NCI-H2107 (cell line): Measurements from ENCODE around the gene STAT4.
A peak's percentile ranks its signal among the peaks of the same experiment; 100 is the strongest.

ENCODE experiments used
- DNase-seq: peaks from one replicate; lab custom pipeline; 2025; lab: John Stamatoyannopoulos, UW

Gene STAT4

GRCh38 chr2:191043438-191043837 is 107.4 kb downstream of the STAT4 start:
- DNase-seq = no peak

GRCh38 chr2:191041418-191042161 is 109.2 kb downstream of the STAT4 start:
- DNase-seq = no peak

DNA sequence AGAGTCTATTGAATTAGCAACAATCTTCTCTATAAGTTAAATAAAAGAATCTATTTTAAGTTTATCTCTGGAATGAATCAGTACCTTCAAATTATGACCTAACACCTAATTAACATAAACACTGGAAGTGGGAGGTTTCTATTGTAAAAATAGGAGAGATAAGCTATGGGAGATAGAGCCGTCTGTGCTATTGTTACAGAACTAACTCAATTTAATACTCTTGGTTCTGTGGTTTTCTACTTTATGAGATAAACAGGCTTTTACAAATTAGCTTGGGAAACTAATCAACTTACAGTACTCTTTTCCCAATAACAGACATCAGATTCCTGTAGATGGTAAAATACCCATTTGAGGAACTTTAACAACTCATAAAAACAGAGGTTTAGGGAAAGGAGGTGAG is 111.2 kb downstream of the STAT4 start:
- DNase-seq = no peak

DNA sequence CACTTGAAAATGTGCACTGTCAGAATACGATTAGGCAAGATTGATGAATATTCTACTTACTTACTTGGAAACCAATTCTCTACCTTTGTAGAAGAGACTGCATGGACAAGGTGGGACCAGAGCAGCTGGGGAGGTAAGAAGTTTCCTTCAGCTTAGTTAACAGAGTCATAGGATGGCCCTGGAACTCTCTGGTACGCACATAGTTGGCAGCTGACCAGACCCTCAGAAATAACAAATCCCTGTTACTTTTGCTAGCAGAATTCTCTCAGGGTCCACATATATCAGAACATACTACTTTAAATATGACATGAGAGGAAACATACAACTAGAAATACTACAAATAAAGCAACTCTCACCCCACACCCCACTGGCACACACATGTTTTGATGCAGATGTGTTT is 112.1 kb downstream of the STAT4 start:
- DNase-seq = no peak

- DNase-seq = no peak
Measured at GRCh38 chr2:191038241-191038725, 112.5 kb downstream of the STAT4 start.

- DNase-seq = no peak
Measured at GRCh38 chr2:191037351-191037750, 113.4 kb downstream of the STAT4 start.

DNA sequence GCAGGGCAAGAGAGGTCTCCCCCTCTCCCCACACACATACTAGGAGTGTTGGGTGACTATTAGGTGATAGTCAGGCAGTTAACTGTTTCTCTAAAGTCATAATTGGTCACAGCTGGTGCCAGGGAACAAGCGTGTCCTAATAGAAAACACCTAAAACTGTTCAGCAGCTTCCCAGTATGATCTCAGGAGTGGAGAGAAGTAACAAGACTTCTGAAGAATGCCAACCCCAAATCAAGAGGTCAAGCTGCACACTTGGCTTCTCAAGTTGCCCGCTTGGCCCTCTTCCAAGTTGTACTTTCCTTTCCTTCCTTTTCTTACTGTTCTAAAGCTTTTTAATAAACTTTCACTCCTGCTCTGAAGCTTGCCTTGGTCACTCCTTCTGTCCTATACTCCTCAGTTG is 114.4 kb downstream of the STAT4 start:
- DNase-seq = no peak

- no peak for DNase-seq
Measured at GRCh38 chr2:191032588-191033429, 118.0 kb downstream of the STAT4 start.

DNA sequence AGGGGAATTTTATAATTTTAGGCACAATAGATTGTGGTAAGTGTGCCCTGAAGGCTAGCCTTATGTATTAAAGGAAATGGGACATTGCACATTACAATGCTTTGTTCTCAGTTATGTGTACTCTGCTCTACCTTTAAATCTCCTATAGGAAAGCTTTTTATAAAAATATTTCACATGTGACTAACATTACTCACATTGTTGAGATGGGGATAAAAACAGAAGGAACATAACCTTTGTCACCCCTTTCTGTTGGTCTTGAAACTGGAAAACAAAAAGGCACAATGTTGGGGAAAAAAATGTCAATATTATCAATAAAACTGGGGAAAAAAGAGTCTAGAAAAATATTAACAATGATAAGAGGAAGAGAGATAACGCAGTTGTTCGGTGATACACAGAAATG is 119.5 kb downstream of the STAT4 start:
- no peak for DNase-seq

- DNase-seq = no peak
Measured at GRCh38 chr2:191030521-191031154, 120.2 kb downstream of the STAT4 start.

DNA sequence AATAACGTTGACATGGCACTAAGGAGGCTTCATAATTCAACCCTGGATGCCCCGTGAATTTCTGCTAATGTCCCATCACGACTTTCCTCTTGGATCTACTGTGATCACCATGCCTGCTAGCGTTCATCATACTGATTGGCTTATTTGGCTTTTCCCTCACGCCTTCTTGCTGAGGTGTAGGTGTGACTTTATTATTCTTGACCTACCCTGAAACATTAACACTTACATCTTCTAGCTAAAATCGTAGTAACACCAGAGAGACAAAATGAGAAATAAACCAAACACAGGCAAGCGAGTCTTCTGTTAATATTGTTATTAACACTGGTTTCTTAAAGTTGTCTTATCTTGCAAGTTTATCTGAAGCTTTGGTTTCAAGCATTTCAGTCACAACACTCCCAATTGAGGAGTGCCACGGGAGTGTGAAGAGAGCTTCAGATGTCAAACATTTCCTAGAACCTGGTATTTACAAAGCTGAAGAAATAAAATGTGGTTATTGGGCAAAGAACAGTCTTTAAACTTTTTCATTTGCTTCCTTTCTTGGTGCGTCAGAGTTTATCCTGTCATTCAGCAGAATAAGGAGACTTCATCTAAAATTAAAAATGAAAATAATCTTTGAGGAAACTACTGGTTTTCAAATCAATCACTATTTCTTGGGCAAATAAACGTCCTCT is 121.4 kb downstream of the STAT4 start:
- no peak for DNase-seq

DNA sequence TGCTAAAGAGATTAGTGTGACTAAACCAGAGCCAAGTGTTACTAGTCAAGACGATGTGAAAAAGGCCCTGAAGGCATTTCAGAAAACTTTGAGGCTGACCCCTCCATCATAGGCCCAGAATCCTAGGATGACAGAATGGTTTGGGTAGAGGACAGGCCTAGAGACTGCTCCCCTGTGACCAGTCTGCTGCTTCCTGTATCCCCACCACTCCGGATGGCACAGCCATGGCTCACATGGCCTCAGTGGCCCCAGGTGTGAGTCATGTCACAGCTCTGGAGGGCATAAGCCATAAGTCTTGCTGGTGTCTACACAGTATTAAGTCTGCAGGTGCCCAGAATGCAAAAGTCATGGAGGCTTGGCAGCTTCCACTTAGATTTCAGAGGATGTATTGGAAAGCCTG is 124.4 kb downstream of the STAT4 start:
- no peak for DNase-seq

- DNase-seq = no peak
Measured at GRCh38 chr2:191025135-191025534, 125.7 kb downstream of the STAT4 start.

DNA sequence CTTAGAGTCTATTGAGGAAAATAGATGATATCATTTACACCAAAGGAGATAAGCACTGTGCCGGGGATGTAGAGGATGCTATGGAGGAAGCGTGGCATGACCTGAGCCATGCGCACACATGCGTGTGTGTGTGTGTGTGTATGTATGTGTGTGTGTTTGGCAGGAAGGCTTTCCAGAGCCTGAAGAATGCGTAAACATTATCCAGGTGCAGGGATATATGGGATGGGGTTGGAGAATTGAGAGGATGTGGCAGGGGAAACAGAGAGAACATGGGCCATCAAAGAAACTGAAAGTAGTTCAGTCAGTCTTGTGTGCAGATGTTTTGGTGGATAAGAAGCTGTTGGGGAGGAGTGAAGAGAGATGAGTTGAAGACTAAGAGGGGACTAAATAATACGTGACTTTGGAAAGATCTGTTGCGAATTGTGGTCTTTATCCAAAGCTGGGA is 127.5 kb downstream of the STAT4 start:
- no peak for DNase-seq

DNA sequence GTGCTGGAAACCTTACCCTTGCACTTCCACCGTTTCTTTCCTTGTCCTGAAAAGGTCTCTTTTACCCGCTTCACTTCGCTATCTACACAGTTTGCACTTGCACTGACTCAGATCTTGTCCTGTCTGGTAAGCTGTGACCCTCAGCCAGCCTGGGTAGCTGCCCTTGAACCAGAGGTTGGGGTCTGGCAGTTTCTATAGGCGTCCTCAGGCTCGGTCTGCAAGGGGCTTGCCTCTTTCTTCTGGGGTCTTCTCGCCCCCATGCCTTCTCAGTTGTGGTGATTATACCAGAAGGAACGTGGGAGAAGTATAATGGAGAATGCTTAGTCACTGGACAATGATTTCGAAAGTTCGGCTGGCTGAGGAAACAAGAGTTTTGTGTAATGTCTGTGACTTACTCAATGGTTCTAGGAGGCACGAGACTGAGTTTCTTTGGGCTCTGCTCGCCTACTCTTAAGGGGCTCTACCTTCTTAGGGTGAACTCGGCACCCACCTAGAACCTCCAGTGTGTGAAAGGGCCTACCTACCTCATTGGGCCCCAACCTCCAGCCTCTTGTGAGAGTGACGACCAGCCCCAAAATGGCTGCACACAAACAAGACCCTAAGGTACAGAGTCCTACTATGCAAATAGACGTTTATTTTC is 129.9 kb downstream of the STAT4 start:
- DNase-seq = no peak

DNA sequence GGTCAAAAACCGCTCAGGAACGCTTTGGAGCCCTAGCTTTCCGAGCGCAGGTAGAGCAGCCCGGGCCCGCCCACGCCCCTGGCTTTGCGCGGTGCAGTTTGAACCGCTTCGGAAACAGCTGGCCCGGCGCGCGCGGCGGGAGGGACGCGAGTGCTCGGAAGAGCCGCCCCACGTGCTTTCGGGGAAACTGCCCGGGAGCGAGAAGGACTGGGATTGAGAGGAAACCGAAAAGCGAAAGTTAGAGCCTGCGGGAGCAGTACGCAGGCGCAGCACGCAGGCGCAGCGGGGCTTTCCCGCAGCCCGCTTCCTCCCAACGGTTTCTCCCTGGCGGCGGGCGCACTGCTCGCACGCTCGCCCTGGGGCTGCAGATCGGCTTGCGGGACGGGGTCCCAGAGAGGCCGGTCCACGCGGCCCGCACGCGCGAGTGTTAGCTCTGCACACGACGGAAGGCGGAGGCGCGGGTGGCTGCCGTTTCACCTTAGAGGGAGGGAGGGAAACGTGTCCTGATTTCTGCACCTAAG is 130.5 kb downstream of the STAT4 start:
- DNase-seq = peak; percentile 88

DNA sequence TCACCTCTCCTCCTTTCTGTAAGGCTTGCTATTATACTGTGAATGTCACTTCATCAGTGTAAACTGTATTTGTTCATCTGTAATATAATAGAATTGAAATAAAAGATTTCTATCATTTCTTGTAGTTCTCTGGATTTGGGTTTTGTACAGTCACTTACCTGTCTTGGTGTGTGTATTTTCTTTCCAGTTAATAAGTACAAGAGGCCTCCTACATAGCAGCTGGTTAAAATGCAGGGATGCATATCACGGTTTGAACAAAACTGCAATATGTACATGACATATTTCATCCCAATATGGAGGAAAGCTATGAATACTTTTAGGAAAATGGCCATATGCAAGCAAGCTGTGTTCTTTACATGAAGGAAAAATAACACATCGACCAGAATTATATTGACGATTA is 131.4 kb downstream of the STAT4 start:
- no peak for DNase-seq

DNA sequence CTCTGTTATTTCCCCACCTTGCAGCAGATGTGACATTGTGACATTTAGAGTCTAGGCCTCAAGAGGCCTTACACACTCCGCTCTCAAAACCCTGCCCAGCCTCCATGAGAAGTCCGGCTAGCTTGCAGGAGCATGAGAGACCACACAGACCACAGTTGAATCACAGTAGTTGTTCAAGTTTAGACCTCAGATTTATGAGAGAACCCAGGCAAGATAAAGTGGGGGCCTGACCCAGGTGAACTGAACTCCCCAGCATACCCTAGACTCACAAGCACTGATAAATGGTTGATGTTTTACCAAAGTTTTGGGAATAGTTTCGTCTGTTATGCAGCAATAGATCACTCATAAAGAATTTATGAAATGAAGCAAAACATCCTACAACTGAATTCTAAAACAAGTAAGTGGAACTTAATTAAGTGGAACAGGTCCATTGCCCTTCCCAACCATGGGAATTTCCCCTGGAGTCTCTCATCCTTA is 132.1 kb downstream of the STAT4 start:
- DNase-seq = no peak

GRCh38 chr2:191018048-191018447 is 132.7 kb downstream of the STAT4 start:
- DNase-seq = no peak

DNA sequence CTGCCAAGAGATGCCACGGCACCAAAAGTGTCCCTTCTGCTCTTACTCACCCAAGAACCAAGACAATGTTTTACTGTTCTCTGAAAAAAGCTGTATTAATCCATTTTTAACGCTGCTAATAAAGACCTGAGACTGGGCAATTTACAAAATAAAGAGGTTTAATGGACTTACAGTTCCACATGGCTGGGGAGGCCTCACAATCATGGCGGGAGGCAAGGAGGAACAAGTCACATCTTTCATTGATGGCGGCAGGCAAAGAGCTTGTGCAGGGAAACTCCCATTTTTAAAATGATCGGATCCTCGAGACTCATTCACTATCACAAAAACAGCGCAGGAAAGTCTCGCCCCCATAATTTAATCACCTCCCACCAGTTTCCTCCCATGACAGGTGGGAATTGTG is 135.0 kb downstream of the STAT4 start:
- no peak for DNase-seq

- no peak for DNase-seq
Measured at GRCh38 chr2:191015239-191015638, 135.6 kb downstream of the STAT4 start.
